WTC11 (cell line): ENCODE data around the gene BICDL1. TPM values are rescaled to one million over a fixed set of nuclear protein-coding genes. Genes with fewer than 3 reads are reported as not detected.
"Not testable (repeated sequence)": the region's sequence is repeated elsewhere in the genome, so short reads cannot be mapped to it uniquely, and the experiment has no call there.

Experiments
- ATAC-seq: fragments of 200-7000 bp; cut with Tn5 transposase; 2 replicates; pipeline ENCODE4 v1.10.0; 2021; ENCODE audit warnings: mild to moderate bottlenecking, moderate library complexity
- CTCF ChIA-PET: fragments of 300-600 bp; sonication (Branson Sonifier 250); formaldehyde crosslinking; loops from one replicate; lab custom pipeline; 2021; ENCODE audit warnings: antibody characterized with exemption; lab: Charles Lee
- POLR2A ChIA-PET: fragments of 350-600 bp; sonication (Branson Sonifier 250); formaldehyde crosslinking; loops from one replicate; lab custom pipeline; 2021; ENCODE audit warnings: antibody characterized with exemption; lab: Charles Lee
- DNase-seq: peaks from one replicate; pipeline ENCODE4 v3.0.0; 2021; ENCODE audit warnings: low spot score
- H3K27ac Mint-ChIP-seq: 2 replicates; pipeline ENCODE4 v1.8.0; 2021; ENCODE audit warnings: mixed read lengths
- H3K27me3 Mint-ChIP-seq: 2 replicates; pipeline ENCODE4 v1.8.0; 2021; ENCODE audit warnings: low read depth, mild to moderate bottlenecking, moderate library complexity, mixed read lengths
- H3K36me3 Mint-ChIP-seq: 2 replicates; pipeline ENCODE4 v1.8.0; 2021; ENCODE audit warnings: mixed read lengths
- H3K4me1 Mint-ChIP-seq: 2 replicates; pipeline ENCODE4 v1.8.0; 2022; ENCODE audit warnings: mixed read lengths
- H3K4me3 Mint-ChIP-seq: 2 replicates; pipeline ENCODE4 v1.8.0; 2021; ENCODE audit warnings: mild to moderate bottlenecking, moderate library complexity, mixed read lengths
- H3K9me3 Mint-ChIP-seq: 2 replicates; pipeline ENCODE4 v1.8.0; 2021; ENCODE audit warnings: mixed read lengths
- ATF1 ChIP-seq: sonication (generic); formaldehyde crosslinking; IDR thresholded peaks from 2 replicates; pipeline ENCODE4 v1.8.1; 2023; ENCODE audit warnings: mild to moderate bottlenecking, moderate library complexity, missing genetic modification reagents
- ATF3 ChIP-seq: sonication (generic); formaldehyde crosslinking; conservative IDR thresholded peaks from 2 replicates; pipeline ENCODE4 v1.8.1; 2022; ENCODE audit warnings: mild to moderate bottlenecking, missing genetic modification reagents
- CBFB ChIP-seq: sonication (generic); formaldehyde crosslinking; IDR thresholded peaks from 2 replicates; pipeline ENCODE4 v1.8.1; 2022; ENCODE audit warnings: mild to moderate bottlenecking, low read depth, missing genetic modification reagents
- CREM ChIP-seq: sonication (generic); formaldehyde crosslinking; IDR thresholded peaks from 2 replicates; pipeline ENCODE4 v1.8.1; 2022; ENCODE audit warnings: mild to moderate bottlenecking, missing genetic modification reagents, moderate library complexity
- EMX1 ChIP-seq: fragments of 250-450 bp; sonication (Bioruptor Pico); IDR thresholded peaks from 2 replicates; pipeline ENCODE4 v1.8.0; 2021; ENCODE audit warnings: mild to moderate bottlenecking
- ESRRA ChIP-seq: sonication (generic); formaldehyde crosslinking; IDR thresholded peaks from 2 replicates; pipeline ENCODE4 v1.8.1; 2022; ENCODE audit warnings: mild to moderate bottlenecking, missing genetic modification reagents, borderline replicate concordance
- GABPB1 ChIP-seq: sonication (generic); formaldehyde crosslinking; IDR thresholded peaks from 2 replicates; pipeline ENCODE4 v1.8.1; 2023; ENCODE audit warnings: mild to moderate bottlenecking, missing genetic modification reagents
- GRHL2 ChIP-seq: fragments of 250-450 bp; sonication (Bioruptor Pico); IDR thresholded peaks from 2 replicates; pipeline ENCODE4 v1.8.0; 2022; ENCODE audit warnings: mild to moderate bottlenecking, moderate library complexity; ENCODE audit not compliant: insufficient replicate concordance, severe bottlenecking
- HMGXB4 ChIP-seq: sonication (generic); formaldehyde crosslinking; IDR thresholded peaks from 2 replicates; pipeline ENCODE4 v1.8.1; 2023; ENCODE audit warnings: mild to moderate bottlenecking, moderate library complexity, missing genetic modification reagents
- JAZF1 ChIP-seq: fragments of 250-450 bp; sonication (Bioruptor Pico); IDR thresholded peaks from 2 replicates; pipeline ENCODE4 v1.9.0; 2021; ENCODE audit warnings: moderate library complexity, mild to moderate bottlenecking, inconsistent platforms
- JUN ChIP-seq: sonication (generic); formaldehyde crosslinking; IDR thresholded peaks from 2 replicates; pipeline ENCODE4 v1.8.0; 2023; ENCODE audit warnings: mild to moderate bottlenecking, missing genetic modification reagents
- KAT7 ChIP-seq: sonication (generic); formaldehyde crosslinking; IDR thresholded peaks from 2 replicates; pipeline ENCODE4 v1.8.1; 2023; ENCODE audit warnings: missing genetic modification reagents, mild to moderate bottlenecking, borderline replicate concordance
- MAX ChIP-seq: sonication (generic); formaldehyde crosslinking; IDR thresholded peaks from 2 replicates; pipeline ENCODE4 v1.8.0; 2022; ENCODE audit warnings: mild to moderate bottlenecking, missing genetic modification reagents
- MLX ChIP-seq: sonication (generic); formaldehyde crosslinking; IDR thresholded peaks from 2 replicates; pipeline ENCODE4 v1.8.1; 2023; ENCODE audit warnings: mild to moderate bottlenecking, missing genetic modification reagents, moderate library complexity
- NR1H2 ChIP-seq: sonication (generic); formaldehyde crosslinking; IDR thresholded peaks from 2 replicates; pipeline ENCODE4 v1.9.0; 2021; ENCODE audit warnings: mild to moderate bottlenecking, moderate library complexity, missing genetic modification reagents
- OVOL2 ChIP-seq: fragments of 250-450 bp; sonication (Bioruptor Pico); IDR thresholded peaks from 2 replicates; pipeline ENCODE4 v1.9.0; 2021; ENCODE audit warnings: mild to moderate bottlenecking, borderline replicate concordance
- PREB ChIP-seq: sonication (generic); formaldehyde crosslinking; IDR thresholded peaks from 2 replicates; pipeline ENCODE4 v1.8.1; 2022; ENCODE audit warnings: mild to moderate bottlenecking, missing genetic modification reagents, moderate library complexity, borderline replicate concordance
- PRRX2 ChIP-seq: fragments of 250-450 bp; sonication (Bioruptor Pico); IDR thresholded peaks from 2 replicates; pipeline ENCODE4 v1.8.0; 2021; ENCODE audit warnings: mild to moderate bottlenecking
- RORB ChIP-seq: fragments of 250-450 bp; sonication (Bioruptor Pico); IDR thresholded peaks from 2 replicates; pipeline ENCODE4 v1.9.0; 2021; ENCODE audit warnings: mild to moderate bottlenecking
- SMAD3 ChIP-seq: sonication (generic); formaldehyde crosslinking; IDR thresholded peaks from 2 replicates; pipeline ENCODE4 v1.8.0; 2022; ENCODE audit warnings: missing genetic modification reagents, mild to moderate bottlenecking, borderline replicate concordance
- SMAD4 ChIP-seq: sonication (generic); formaldehyde crosslinking; IDR thresholded peaks from 2 replicates; pipeline ENCODE4 v1.8.0; 2022; ENCODE audit warnings: mild to moderate bottlenecking, missing genetic modification reagents
- TCF7 ChIP-seq: sonication (generic); formaldehyde crosslinking; IDR thresholded peaks from 2 replicates; pipeline ENCODE4 v1.8.0; 2022; ENCODE audit warnings: mild to moderate bottlenecking, low read depth, missing genetic modification reagents, moderate library complexity
- TP53 ChIP-seq: sonication (generic); formaldehyde crosslinking; IDR thresholded peaks from 2 replicates; pipeline ENCODE4 v1.8.1; 2023; ENCODE audit warnings: mild to moderate bottlenecking, missing genetic modification reagents
- ZNF219 ChIP-seq: sonication (generic); formaldehyde crosslinking; IDR thresholded peaks from 2 replicates; pipeline ENCODE4 v1.8.0; 2023; ENCODE audit warnings: missing genetic modification reagents, mild to moderate bottlenecking, borderline replicate concordance
- ZNF263 ChIP-seq: sonication (generic); formaldehyde crosslinking; IDR thresholded peaks from 2 replicates; pipeline ENCODE4 v1.8.1; 2022; ENCODE audit warnings: low read depth, mild to moderate bottlenecking, moderate library complexity, missing genetic modification reagents
- ZSCAN18 ChIP-seq: fragments of 250-450 bp; sonication (Bioruptor Pico); IDR thresholded peaks from 2 replicates; pipeline ENCODE4 v2.1.2; 2022; ENCODE audit warnings: mild to moderate bottlenecking, moderate library complexity
- total RNA-seq: library from RNA; stranded (reverse); gene quantifications from 3 replicates; pipeline ENCODE4 v1.2.3, GENCODE V29; 2021

BICDL1 gene
- total RNA-seq, 1 experiment from 2014 or later: 23.1 TPM

- H3K36me3 Mint-ChIP-seq: peaks cover 4% of the 10 kb centered on the region
- ChIA-PET POLR2A (no interaction called here), CTCF (interaction anchor here (0.7 kb wide), 1 partner anchor 1896 kb away, joined by 3 read pairs; no protein-coding TSS in a partner anchor)
- ATAC-seq: no peak
- DNase-seq: no peak
- H3K27ac Mint-ChIP-seq: no peak overlapping the region
- H3K9me3 Mint-ChIP-seq: peaks cover 4% of the 10 kb centered on the region; the same call in 1 of the 2 replicates
- TF ChIP-seq PREB: no peak
- no peak for TF ChIP-seq ATF3 (CRISPR knock-in tag)
- TF ChIP-seq TCF7 (CRISPR knock-in tag): no peak
- no peak for TF ChIP-seq GABPB1
- no peak for TF ChIP-seq MAX
- TF ChIP-seq KAT7 (CRISPR knock-in tag): no peak
- no peak for TF ChIP-seq ZNF219
- no peak for TF ChIP-seq MLX (CRISPR knock-in tag)
- no peak for TF ChIP-seq ZSCAN18
- no peak for TF ChIP-seq SMAD4
- TF ChIP-seq OVOL2 (CRISPR knock-in tag): no peak
- no peak for TF ChIP-seq RORB (CRISPR knock-in tag)
- no peak for TF ChIP-seq CREM (CRISPR knock-in tag)
- TF ChIP-seq PRRX2 (CRISPR knock-in tag): no peak
- TF ChIP-seq JUN (CRISPR knock-in tag): no peak
- TF ChIP-seq NR1H2 (CRISPR knock-in tag): no peak
- TF ChIP-seq CBFB (CRISPR knock-in tag): no peak
- no peak for TF ChIP-seq JAZF1 (CRISPR knock-in tag)
- no peaks in the 10 kb centered on the region for H3K27me3 Mint-ChIP-seq
- H3K4me3 Mint-ChIP-seq: no peak overlapping the region
- H3K4me1 Mint-ChIP-seq: peaks cover 8% of the 10 kb centered on the region
These were observed 24.8 kb downstream of the BICDL1 start for GRCh38 chr12:120013659-120014380.

- H3K9me3 Mint-ChIP-seq, ATAC-seq, CTCF ChIA-PET, POLR2A ChIA-PET, H3K27ac Mint-ChIP-seq, H3K36me3 Mint-ChIP-seq, H3K4me3 Mint-ChIP-seq, H3K27me3 Mint-ChIP-seq, H3K4me1 Mint-ChIP-seq, DNase-seq: not testable (repeated sequence)
These were observed 25.3 kb downstream of the BICDL1 start for GRCh38 chr12:120014381-120014735.

- no peak overlapping the region for H3K4me3 Mint-ChIP-seq
- H3K9me3 Mint-ChIP-seq: peaks cover 4% of the 10 kb centered on the region; the same call in 1 of the 2 replicates
- H3K27me3 Mint-ChIP-seq: no peaks in the 10 kb centered on the region
- DNase-seq: no peak
- ChIA-PET CTCF (no interaction called here), POLR2A (no interaction called here)
- peaks cover 4% of the 10 kb centered on the region for H3K36me3 Mint-ChIP-seq
- no peak overlapping the region; the same call in 1 of the 2 replicates for H3K27ac Mint-ChIP-seq
- TF ChIP-seq ZNF263 (CRISPR knock-in tag) (no peak), ESRRA (no peak), GRHL2 (no peak), JUN (CRISPR knock-in tag) (no peak), ATF1 (CRISPR knock-in tag) (no peak), EMX1 (no peak), PRRX2 (CRISPR knock-in tag) (no peak), TP53 (CRISPR knock-in tag) (no peak), SMAD3 (no peak), HMGXB4 (CRISPR knock-in tag) (no peak)
- ATAC-seq: no peak
- peaks cover 8% of the 10 kb centered on the region for H3K4me1 Mint-ChIP-seq
These were observed 26.3 kb downstream of the BICDL1 start for GRCh38 chr12:120015313-120015712.

- CTCF ChIA-PET, H3K4me3 Mint-ChIP-seq, ATAC-seq, DNase-seq, H3K4me1 Mint-ChIP-seq, H3K9me3 Mint-ChIP-seq, POLR2A ChIA-PET, H3K27me3 Mint-ChIP-seq, H3K27ac Mint-ChIP-seq, H3K36me3 Mint-ChIP-seq: not testable (repeated sequence)
These were observed 27.2 kb downstream of the BICDL1 start for GRCh38 chr12:120016199-120016598.
